HG03460 (cell line): ENCODE data around the gene MIOS.
"Not testable (repeated sequence)": the region's sequence is repeated elsewhere in the genome, so short reads cannot be mapped to it uniquely, and the experiment has no call there.

Source experiments
- ATAC-seq: cut with Tn5 transposase; IDR thresholded peaks from one replicate; pipeline ENCODE4 v1.9.1; 2021; ENCODE audit not compliant: unreplicated experiment

MIOS gene

GRCh38 chr7:7640221-7641128, 73.8 kb downstream of the MIOS start, which contains the start of gene UMAD1:
UMAD1 (plus strand) TSS chr7:7640752; CDS start chr7:7673372, 32,620 bp downstream.
- peak; percentile 96 for ATAC-seq

GRCh38 chr7:7641129-7641663, 74.5 kb downstream of the MIOS start:
- ATAC-seq: peak; percentile 11

DNA sequence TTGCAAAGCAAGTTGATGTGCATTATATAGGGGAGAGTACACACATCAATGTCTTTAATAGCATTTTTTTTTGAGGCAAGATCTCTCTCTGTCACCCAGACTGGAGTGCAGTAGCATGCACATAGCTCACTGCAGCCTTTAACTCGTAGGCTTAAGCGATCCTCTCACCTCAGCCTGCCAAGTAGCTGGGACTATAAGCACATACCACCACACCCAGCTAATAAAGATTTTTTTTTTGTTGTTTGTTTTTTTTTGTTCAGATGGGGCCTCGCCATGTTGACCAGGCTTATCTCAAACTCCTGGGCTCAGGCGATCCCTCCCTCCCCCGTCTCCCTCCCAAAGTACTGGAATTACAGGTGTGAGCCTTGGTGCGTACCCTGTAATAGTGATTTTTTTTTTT, 75.4 kb downstream of the MIOS start:
- ATAC-seq: no peak

- no peak for ATAC-seq
Observed at GRCh38 chr7:7647495-7648036, 80.9 kb downstream of the MIOS start.

DNA sequence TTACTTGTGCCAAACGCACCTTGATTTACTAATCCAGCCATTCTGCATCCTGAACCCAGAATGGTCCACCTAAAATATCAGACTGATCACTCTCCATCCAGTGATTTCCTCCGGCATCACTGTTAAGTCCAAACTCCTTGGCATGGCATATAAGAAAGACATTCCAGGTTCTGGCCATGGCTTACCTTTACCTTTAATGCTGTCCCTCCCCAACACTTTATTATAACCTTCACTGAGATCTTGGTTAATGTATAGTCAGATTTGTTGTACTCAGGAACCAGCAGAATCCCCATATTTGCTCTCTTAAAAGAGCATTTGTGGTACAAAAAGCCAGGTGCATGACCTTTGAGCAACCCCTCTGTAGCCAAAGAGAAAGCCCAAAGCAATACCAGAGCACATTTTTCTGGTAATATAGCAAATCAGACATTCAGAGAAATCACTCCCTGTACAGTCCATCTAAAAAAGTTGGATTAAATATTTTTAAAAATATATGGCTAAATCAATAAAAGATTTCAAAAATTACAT, 84.1 kb downstream of the MIOS start:
- no peak for ATAC-seq

- no peak for ATAC-seq
Observed at GRCh38 chr7:7651479-7651878, 84.8 kb downstream of the MIOS start.

GRCh38 chr7:7652798-7653540, 86.3 kb downstream of the MIOS start:
- no peak for ATAC-seq

- ATAC-seq: no peak
Observed at GRCh38 chr7:7653593-7654187, 87.0 kb downstream of the MIOS start.

- ATAC-seq: no peak
Observed at GRCh38 chr7:7654964-7655715, 88.5 kb downstream of the MIOS start.

DNA sequence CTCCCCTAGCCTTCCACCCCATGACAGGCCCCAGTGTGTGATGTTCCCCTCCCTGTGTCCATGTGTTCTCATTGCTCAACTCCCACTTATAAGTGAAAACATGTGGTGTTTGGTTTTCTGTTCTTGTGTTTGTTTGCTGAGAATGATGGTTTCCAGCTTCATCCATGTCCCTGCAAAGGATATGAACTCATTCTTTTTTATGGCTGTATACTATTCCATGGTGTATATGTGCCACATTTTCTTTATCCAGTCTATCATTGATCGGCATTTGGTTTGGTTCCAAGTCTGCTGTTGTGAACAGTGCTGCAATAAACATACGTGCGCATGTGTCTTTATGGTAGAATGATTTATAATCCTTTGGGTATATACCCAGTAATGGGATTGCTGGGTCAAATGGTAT, 89.8 kb downstream of the MIOS start:
- ATAC-seq: not testable (repeated sequence)
